Vagina (tissue), 2 donors: ENCODE data around the gene OR10H5.

ENCODE experiments used
- POLR2A ChIP-seq, 2 donors: fragments of 450-650 bp; IDR thresholded peaks; one replicate each; pipeline ENCODE4 v1.6.1; 2017; ENCODE audit warnings: antibody characterized with exemption in 2 of 2, mild to moderate bottlenecking in 2 of 2, moderate library complexity in 2 of 2
- TF ChIP-seq, protein P1 (sequence below), 3 experiments: fragments of 450-650 bp in 2 of 3; fragments of 200-600 bp in 1 of 3; sonication (generic) in 1 of 3; IDR thresholded peaks; one replicate each; pipeline ENCODE4 v1.5.1; 2017 to 2019; ENCODE audit warnings: antibody characterized with exemption in 3 of 3, mild to moderate bottlenecking in 2 of 3, moderate library complexity in 2 of 3

DNA sequence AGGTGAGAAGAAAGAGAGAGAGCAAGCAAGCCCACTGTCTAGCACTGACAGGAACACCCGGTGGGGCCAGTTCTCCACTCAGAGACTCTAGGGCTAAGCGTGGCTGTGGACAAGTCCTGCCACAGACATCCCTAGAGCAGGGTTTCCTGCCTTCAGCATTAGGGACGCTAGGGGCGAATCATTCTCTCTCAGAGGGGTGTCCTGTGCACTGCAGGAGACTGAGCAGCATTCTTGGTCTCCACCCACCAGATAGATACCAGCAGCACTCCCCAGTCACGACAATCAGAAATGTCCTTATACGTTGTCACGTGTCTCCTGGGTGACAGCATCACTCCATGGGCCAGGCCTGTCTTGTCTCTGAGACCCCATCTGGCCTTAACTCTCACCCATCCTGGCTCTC, 26.5 kb downstream of the OR10H5 start:
- TF ChIP-seq, protein P1, sequence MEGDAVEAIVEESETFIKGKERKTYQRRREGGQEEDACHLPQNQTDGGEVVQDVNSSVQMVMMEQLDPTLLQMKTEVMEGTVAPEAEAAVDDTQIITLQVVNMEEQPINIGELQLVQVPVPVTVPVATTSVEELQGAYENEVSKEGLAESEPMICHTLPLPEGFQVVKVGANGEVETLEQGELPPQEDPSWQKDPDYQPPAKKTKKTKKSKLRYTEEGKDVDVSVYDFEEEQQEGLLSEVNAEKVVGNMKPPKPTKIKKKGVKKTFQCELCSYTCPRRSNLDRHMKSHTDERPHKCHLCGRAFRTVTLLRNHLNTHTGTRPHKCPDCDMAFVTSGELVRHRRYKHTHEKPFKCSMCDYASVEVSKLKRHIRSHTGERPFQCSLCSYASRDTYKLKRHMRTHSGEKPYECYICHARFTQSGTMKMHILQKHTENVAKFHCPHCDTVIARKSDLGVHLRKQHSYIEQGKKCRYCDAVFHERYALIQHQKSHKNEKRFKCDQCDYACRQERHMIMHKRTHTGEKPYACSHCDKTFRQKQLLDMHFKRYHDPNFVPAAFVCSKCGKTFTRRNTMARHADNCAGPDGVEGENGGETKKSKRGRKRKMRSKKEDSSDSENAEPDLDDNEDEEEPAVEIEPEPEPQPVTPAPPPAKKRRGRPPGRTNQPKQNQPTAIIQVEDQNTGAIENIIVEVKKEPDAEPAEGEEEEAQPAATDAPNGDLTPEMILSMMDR (IDR thresholded peaks at IDR 0.05), result no peak
- no peak for TF ChIP-seq POLR2A (IDR thresholded peaks at IDR 0.05)
